CD4-positive, alpha-beta T cell treated with Interleukin-6 at 100 ng/mL for 8 hours (primary cell): ENCODE data around the gene C7.

ENCODE experiments used
- DNase-seq: peaks from one replicate; pipeline ENCODE4 v3.0.0-alpha.2; 2020; ENCODE audit warnings: mixed read lengths, low spot score

C7 gene

GRCh38 chr5:40916226-40916625, 6.9 kb downstream of the C7 start:
- DNase-seq = no peak

DNA sequence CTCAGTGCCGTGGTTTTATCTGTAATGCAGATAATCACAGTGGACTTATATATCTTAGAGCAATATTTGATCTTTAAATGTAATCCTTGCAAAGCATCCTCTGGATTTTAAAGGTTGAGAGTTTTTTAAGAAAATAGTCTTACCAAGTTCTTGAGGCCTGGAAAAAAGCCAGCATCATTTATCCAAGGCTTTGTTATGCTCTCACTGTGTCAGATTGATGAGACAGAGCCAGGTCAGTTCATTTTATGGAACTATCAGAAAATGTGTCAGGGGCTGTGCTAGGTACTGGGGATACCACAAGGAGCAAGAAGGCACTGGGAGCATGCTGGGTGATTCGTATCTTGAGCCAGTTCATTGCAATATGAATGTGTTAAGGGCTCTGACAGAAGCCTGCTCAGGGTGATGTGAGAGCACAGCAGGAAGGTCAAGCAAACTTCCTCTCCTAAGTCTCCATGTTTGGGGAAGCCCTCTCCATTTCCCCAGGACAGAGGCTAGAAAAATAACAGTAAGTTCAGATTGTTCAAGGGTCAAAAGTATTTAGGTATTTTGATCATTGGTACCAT, 19.7 kb downstream of the C7 start:
- no peak for DNase-seq

GRCh38 chr5:40932766-40933165, 23.5 kb downstream of the C7 start:
- no peak for DNase-seq

DNA sequence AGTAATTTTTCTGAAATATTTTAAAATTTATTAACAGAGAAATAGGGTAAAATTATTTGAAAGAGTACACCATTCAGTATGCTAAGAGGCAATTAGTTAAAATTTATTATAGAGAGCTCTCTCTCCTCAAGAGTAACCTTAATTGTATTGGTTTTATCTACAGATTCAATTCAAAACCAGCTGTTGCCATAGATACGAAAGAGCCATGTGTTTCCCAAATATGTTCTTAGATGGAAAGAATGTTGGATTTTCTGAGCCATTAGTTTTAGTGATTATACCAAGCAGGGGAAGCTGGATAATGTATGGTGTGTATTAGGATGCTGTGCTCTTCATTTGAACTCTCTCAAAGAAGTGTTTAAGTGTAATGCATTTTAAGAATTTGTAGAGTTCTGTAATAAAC, 27.8 kb downstream of the C7 start:
- no peak for DNase-seq

GRCh38 chr5:40939753-40940152, 30.5 kb downstream of the C7 start:
- no peak for DNase-seq

DNA sequence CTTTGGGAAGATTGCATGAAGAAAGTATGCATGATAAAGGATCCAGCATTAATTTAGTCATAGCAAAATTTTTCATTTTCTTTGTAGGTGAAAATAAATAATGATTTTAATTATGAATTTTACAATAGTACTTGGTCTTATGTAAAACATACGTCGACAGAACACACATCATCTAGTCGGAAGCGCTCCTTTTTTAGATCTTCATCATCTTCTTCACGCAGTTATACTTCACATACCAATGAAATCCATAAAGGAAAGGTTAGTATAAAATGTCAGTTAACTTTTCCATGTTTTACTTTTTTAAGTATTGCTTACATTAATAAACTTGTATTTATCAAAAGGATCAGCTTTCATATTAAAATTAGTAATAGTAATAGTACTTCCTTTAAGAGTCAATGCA, 35.8 kb downstream of the C7 start:
- DNase-seq = no peak

- no peak for DNase-seq
Observed at GRCh38 chr5:40955313-40955712, 46.0 kb downstream of the C7 start.

DNA sequence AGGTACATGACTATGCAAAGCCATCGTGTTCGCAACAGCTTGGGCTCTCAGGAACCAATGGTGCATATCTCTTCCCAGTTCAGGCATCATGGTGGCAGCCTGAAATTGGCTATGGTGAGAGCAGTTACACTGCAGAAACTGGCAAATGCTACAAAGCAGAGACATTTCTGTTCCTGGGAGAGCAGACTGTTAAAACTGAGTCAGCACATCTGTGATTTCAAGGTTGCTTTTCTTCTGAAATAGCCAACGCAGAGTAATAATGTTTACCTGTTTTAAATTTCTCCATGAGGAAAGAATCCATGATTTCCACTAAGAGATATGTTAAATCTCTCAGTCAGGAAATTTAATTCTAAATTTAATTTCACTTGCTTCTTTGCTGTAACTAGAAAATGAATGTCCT, 47.8 kb downstream of the C7 start:
- no peak for DNase-seq

DNA sequence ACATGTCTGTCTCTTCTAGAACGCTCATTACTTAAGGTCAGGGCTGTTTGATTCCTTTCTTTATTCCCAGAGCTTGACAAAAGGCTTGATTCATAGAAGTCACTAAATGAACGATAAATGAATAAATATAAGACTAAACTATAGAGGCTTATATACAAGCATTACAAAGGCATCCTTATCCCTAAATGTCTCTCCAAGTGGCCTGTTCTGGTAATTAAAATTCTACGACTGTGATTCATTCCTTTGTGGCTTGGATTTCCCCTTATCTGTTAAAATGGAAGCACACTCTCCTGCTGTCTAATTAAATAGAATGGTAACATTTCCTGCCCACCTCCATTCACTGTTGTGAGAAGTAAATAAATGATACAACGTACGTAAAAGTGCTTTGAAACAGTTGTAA, 49.5 kb downstream of the C7 start:
- no peak for DNase-seq

- no peak for DNase-seq
Observed at GRCh38 chr5:40960037-40960436, 50.7 kb downstream of the C7 start.

DNA sequence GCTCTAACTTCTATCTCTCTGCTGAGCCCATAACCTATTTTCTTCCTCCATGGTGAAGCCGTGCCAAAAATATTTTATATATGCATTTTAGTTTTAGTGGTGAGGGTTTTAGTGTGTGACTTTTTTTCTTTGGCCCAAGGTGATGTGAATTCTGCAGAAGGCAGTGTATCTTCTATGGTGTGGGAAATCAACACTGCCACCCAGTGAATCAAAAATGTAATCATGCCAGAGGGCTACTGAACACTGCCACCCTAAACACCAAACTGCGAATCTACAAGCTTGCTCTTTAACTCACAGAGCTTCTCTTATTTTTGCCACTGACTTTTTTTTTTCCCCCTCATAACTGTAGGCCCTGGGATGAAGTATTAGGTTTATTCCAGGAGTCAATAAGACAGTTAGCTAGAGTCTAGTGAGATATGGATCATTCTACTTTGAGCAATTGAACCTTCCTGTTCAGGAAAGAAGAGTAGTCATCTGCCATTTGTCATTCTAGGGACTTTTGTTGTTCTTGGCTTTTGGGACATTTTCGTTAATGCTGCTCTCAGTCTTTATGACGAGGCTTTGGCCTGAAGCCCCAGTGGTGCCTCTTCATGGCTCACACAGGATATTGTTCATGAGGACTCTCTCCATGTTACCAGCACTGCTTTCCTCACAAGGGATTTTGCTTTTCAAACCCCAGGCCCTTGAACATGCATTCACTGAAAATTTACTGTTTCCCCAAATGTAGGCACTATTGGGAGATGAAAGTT, 53.1 kb downstream of the C7 start:
- no peak for DNase-seq

GRCh38 chr5:40972434-40972833, 63.1 kb downstream of the C7 start:
- DNase-seq = no peak

GRCh38 chr5:40973364-40974004, 64.2 kb downstream of the C7 start:
- no peak for DNase-seq

DNA sequence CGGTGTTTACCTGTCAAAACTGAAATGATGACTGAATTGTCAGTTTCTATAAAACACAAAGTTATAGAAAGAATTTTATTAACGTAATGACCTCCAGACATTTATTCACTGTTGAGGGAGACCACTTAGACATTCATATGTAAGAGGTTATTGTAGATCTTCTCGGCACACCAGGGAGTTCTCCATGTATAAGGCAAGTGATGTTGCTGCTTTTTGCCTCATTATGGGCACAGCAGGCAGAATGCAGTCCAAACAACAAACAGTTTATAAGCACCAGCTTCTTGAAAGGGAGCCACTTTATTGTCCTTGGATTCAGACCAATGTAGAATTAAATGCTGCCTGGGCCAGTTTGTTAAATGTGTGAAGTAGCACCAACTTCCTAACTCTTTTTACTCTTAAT, 66.7 kb downstream of the C7 start:
- DNase-seq = no peak

- no peak for DNase-seq
Observed at GRCh38 chr5:40976836-40977235, 67.5 kb downstream of the C7 start.

DNA sequence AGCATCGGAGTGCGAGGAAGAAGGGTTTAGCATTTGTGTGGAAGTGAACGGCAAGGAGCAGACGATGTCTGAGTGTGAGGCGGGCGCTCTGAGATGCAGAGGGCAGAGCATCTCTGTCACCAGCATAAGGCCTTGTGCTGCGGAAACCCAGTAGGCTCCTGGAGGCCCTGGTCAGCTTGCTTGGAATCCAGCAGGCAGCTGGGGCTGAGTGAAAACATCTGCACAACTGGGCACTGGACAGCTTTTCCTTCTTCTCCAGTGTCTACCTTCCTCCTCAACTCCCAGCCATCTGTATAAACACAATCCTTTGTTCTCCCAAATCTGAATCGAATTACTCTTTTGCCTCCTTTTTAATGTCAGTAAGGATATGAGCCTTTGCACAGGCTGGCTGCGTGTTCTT, 72.1 kb downstream of the C7 start:
- no peak for DNase-seq

DNA sequence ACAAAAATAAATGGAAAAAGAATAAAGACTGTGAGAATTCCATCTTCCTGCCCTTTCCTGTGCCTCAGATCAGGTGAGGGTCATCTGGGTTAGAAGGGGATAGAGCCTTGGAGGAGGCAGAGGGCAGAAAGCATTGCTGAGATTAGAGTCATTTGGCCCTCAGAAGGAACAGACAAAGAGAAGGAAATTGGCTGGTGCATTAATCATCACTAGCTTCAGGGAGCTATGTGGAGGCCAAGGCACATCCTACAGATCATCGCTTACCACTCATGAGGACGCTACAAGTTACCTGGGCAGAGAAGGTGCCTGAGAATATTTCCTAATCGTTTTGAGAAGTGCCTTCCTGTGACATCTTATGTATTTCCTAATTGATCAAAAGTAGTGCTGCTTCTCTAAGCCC, 74.5 kb downstream of the C7 start:
- DNase-seq = no peak

DNA sequence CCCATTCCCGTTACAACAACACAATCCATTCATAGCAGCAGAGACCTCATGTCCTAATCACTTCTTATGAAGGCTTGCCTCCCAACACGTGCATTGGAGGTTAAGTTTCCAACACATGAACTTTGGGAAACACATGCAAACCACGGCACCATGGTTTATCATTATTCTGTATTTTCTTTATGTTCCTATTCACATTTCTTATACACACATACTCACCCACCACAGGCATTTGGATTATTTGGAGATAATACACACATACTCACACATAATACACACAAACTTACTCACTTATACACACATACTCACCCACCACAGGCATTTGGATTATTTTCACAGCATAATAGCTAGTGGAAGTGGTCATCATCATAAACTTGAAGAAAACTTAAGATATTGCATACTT, 75.6 kb downstream of the C7 start:
- no peak for DNase-seq

GRCh38 chr5:40985501-40985900, 76.2 kb downstream of the C7 start:
- DNase-seq = no peak

- no peak for DNase-seq
Observed at GRCh38 chr5:40986666-40987065, 77.4 kb downstream of the C7 start.

- DNase-seq = no peak
Observed at GRCh38 chr5:40987349-40987748, 78.1 kb downstream of the C7 start.

DNA sequence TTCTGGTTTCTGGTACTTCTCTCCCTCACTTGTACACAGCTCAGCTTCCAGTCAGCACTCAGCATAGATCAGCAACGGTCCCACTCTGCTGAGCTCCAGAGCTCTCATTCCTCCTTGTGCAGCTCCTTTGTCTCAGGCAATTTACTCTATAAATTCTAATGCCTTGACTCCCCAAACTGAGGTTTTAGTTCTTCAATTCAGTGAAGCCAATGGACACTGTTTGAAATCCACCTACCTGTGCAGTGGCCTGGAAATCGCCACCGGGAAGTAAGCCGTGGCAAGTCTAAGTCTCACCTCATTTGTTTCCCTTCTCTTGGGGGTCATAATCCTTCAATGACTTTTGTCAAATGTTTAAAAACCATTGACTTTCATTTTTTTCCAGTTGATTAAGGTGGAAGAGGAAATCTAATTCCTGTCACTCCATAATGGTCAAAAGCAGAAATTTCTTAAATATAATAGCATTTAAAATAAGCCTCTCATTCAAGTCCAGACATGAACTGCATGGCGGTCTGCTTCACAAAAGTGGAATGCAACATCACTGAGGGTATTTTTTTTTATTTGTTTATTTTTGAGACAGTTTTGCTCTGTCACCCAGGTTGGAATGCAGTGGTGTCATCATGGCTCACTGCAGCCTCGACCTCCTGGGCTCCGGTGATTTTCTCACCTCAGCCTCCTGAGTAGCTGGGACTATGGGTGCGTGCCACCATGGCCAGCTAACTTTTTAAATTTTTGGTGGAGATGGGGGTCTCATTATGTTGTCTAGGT, 79.6 kb downstream of the C7 start:
- no peak for DNase-seq
